Hematopoietic multipotent progenitor cell treated with erythropoietin and hydrocortisone succinate and interleukin-3 and kit ligand, for 17 days (in vitro differentiated cells): ENCODE measurements around the gene PRKCA.
"Not testable (repeated sequence)": the region's sequence is repeated elsewhere in the genome, so short reads cannot be mapped to it uniquely, and the experiment has no call there.

Source experiments
- DNase-seq: peaks from one replicate; pipeline ENCODE4 v3.0.0-alpha.2; 2015; ENCODE audit warnings: low spot score

PRKCA gene

DNA sequence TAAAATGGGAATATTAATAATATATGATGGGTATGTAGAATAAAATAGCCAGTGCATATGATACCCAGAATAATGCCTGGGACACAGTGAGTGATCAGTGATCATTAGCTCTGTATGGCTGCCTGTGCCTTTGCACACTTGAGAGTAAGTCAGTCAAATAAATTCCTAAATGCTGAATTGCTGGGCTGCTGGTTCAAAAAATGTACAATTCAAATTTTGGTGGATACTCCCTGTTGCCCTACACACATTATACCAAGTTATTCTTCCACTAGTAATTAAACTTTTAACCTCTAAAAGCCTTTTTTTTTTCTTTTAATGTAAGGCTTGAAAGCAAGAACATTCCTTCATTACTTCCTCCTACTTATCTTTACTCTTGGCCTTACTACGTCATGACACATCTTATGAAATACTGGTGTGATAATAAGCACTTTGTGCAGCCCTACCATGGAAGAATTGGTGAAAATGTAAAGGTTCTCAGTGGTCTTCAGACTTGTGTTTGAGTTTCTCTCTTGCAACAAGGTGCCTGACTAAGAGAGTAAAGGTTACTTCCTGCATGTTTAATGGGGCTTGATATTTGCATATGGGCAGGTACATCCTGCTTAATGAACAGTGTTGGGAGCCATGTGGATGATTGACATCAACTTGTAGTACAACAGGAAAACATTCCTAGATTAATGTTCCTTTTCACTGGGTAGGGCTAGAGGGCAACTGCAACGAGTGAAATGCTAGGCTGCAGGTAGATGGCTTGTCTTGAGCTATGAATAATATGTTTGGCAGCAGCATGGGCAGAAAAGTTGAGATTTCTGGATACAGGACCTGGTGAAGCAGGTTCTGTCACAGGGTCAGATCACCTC, 84.3 kb downstream of the PRKCA start:
- DNase-seq: no peak

DNA sequence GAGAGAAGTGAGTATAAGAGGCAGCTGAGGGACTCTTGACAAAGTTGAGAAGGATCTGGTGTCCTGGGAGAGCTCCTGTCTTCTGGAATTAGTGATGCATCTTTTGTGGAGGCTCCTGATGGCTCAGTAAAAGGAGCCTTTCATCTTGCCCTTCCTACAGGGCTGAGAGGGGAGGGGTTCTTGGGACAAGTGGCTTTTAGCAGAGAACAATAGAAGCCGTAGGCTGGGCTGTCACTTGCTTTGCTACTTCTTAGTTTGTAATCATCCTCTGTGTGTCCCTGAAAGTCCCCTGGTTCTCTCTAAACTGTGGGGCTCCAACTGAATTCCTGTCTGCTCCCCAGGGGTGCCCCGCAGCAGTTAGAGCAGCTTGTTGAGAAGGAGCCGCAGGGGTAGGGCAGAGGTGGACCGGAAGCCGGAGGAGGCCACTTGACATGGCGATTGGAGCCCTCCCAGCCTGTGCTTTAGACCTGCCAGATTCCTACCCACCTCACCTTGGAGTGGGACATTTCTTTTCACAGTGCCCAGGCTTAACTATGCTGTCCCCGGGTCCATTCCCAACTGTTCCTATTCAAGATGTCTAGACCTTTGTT, 85.1 kb downstream of the PRKCA start:
- no peak for DNase-seq

DNA sequence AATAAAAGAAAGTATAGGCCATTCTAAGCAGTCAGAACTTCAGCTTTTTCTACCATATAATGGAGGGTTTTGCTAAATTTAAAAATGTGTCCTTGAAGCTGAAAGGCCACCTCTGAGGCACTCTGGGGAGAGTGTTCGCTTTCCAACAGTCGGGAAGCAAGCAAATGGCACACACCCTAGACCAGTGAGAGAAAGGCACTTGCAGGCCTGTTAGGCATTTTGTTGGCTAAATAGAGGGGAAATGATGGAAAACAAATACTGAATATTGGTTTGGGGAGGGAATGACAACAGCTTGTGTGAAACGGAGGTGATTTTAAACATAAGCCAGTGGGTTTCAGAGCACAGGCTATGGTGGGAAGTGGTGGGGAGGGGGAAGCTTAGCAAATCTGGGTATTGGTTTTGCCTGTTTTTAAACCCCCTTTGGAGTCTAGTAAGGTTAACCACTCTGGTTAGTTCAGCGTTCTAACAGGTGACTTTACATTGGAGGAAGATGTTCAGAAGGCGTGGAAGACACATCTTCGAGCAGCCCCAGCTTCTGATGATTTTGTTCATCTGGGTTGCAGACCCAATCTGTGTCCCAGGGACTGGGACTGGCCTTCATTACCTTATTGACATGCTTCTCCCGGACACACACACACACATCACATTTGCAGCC, 90.5 kb downstream of the PRKCA start:
- DNase-seq: no peak

DNA sequence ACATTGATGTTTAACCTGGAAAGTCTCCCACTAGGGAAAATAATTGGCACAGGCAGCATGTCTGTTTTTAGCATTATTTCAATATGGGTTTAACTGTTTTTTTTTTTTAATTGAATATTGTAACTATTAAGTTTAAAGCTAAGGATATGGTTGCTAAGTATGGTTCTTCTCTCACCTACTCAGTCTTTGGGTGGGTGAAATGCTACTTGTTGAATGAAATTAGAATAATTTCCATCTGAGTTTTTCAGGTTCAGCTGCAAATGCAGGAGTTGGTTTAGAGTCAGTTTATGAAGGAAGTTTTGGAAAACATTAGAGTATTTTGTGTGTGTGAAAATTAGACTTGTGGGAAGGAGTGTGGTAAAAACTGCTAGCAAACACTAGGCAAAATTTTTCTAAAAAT, 93.5 kb downstream of the PRKCA start:
- no peak for DNase-seq

DNA sequence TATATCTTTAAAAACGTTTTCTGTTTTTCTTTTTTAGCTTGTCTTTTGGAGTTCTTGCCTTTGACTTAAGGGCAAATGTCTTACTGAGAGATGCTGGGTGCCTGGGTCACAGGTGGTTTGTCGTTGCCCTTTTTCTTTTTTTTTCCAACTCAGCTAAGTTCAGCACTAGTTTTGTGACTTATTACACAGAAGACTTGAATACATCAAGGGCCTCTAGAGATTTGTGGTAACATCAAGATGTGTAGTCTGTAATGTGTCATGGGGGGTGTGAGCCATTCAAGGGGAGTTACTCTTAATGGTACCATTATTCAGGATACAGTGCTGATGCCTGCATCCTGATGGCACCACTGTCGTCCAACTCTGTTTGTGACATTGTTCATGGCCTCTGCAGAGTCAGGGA, 95.1 kb downstream of the PRKCA start:
- DNase-seq: no peak

DNA sequence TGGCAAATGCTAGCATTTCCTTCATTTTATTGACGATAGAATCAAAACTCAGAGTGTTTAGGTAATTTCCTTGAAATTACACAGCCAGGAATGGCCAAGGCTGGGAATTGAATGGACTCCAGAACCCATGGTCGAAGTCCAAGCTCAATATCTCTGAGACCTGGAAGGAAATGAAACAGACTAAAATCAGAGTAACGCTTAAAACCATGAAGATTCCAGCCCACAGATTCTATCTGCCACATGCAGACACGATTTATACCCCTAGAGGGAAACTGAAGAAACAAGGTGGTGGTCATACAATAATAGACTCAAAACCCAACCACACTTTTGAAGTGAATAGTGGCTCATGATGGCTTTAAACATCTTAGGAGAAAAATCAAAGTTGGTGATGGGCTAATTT, 95.6 kb downstream of the PRKCA start:
- no peak for DNase-seq

DNA sequence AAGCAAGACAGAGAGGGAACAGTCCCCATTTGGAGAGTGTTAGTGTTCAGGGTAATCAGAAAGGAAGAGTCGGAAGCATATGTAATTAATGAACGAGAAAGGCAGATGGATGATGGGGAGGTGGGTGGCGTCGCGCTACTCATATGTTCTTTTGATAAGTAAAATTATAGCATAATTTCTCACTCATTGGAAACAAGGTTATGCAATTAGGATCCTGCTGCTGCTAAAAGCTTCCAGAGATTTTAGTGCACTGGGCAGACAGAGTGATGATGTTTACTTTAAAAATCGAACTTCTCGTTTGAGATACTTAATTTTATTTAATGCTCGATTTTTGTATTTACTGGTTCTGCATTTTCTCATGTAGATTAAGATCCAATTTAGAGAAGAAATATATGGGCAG, 96.2 kb downstream of the PRKCA start:
- DNase-seq: no peak

DNA sequence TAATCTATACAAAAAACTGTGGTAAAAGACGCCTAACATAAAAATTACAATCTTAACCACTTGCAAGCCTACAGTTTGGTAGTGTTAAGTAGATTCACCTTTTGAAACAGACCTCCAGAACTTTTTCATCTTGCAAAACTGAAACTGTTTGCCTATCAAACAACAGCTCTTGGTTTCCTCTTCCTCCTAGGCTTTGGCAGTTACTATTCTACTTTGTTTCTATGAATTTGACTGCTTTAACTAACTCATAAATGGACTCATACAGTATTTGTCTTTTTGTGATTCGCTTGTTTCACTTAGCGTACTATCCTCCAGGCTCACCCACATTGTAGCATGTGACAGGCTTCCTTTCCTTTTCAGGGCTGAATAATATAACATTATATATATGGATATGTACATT, 97.0 kb downstream of the PRKCA start:
- no peak for DNase-seq

DNA sequence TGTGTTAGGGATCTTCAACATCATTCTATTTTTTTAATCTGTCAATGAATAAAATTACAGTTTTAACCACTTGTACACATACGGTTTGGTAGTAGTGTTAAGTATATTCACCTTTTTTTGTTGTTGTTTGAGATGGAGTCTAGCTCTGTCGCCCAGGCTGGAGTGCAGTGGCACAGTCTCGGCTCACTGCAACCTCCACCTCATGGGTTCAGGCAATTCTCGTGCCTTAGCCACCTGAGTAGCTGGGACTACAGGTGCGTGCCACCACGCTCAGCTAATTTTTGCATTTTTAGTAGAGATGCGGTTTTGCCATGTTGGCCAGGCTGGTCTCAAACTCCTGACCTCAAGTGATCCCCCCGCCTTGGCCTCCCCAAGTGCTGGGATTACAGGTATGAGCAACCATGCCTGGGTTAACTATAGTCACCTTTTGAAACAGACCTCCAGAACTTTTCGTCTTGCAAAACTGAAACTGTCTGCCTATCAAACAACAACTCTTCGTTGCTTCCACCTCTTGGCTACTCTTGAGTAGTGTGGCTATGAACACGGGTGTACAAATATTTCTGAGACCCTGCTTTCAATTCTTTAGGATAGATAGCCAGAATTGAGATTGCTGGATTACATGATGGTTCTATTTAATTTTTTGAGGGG, 97.8 kb downstream of the PRKCA start:
- DNase-seq: not testable (repeated sequence)

DNA sequence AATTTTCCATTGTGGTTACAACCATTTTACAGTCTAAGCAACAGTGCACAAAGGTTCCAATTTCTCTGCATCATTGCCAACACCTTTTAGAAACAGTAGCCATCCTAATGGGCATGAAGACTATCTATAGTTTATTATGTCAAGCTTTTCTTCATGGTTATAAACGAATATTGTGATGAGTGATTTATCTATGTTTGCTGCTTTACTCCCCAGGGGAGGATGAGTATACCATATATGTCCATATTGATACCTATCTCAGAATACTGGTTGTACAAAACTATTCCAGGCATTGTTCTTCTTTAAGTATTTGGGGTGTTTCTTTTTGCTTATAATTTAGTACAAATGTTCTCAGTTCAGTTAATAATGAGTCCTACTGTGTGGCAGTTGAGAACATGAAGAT, 98.3 kb downstream of the PRKCA start:
- DNase-seq: no peak

DNA sequence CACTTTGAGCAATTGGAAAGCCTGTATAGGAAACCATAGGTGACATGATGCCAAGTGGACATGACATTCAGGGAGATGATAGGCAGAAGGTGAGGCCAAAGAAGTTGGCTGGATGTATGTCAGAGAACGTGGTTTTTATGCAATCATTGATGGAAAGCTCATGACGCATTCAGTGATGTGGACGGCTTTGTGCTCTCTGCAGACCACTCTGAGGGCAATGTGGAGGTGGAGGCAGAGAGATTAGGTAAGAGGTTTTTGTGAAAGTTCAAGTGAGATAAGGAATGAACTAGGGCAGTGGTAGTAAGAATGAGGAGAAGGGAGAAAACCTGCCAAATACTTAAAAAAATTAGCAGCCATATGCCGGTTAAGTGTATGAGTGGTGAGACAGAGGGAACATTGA, 99.0 kb downstream of the PRKCA start:
- DNase-seq: no peak

DNA sequence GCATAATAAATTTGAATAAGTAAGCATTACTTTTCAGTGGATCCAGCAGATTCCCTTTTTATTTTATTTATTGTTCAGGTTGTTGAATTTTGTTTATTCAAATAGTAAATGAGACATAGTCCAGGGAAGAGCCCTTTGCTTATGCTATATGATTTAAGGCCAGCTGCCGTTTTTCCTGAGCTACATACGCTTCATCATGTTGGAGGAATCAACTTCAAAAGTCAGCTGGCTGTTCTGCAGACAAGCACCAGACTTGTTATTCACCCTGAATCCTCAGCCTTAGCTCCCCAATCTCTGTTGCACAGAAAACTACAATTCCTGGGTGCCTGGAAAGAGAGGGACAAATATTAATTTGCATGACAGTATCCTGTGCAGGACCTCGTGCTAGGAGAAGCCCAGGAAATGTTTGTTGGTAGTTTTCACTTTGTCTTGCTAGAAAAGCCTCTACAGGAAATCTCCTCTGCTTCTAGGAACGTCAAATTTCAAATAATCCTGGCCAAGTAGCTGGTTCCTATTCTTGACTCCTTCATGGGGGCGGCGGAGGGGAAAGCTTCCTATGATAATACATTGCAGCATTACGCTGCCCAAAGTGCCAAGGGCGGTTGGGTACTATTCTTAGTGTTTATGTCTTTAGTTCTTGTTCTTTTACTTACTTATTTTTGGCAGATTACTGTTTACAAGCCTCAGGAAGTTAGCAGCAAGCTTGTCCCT, 101.6 kb downstream of the PRKCA start:
- no peak for DNase-seq

DNA sequence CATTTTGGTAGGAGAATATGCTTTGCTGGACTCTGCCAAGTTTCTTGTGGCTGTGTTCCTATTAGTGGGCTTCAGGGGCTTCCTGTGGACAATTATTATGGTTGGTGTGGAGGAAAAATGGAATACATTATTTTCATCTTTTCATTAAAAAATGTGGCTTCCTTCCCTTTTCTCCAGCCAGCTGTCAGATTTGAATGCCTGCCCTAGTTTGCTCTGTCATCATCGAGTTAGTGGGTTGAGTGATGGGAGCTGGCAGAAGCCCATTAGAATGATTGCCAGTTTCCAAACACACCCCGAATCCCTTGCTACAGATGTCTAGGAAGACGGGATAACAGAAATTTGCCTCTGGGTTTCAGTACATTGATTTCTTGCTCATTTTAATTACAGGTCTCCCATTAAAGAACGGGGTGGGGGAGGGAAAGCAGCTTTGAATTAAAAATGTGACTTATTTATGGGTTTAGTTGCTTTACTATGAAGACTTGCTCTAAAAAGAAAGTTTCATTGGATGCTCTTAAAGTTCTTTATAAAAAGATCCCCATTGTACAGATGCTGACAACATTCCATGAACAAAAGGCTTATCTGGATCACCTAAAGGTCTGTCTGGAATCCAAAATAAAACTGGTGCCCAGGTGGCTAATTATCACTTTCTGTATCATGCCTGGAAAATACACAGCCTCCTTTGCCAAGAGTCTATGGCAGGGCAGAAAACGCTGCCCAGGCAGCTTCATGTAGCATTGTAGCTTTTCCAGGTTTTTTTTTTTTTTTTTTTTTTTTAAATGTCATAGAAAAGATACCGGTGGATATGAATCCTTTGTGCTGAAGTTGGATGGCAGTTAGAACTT, 103.6 kb downstream of the PRKCA start:
- no peak for DNase-seq

DNA sequence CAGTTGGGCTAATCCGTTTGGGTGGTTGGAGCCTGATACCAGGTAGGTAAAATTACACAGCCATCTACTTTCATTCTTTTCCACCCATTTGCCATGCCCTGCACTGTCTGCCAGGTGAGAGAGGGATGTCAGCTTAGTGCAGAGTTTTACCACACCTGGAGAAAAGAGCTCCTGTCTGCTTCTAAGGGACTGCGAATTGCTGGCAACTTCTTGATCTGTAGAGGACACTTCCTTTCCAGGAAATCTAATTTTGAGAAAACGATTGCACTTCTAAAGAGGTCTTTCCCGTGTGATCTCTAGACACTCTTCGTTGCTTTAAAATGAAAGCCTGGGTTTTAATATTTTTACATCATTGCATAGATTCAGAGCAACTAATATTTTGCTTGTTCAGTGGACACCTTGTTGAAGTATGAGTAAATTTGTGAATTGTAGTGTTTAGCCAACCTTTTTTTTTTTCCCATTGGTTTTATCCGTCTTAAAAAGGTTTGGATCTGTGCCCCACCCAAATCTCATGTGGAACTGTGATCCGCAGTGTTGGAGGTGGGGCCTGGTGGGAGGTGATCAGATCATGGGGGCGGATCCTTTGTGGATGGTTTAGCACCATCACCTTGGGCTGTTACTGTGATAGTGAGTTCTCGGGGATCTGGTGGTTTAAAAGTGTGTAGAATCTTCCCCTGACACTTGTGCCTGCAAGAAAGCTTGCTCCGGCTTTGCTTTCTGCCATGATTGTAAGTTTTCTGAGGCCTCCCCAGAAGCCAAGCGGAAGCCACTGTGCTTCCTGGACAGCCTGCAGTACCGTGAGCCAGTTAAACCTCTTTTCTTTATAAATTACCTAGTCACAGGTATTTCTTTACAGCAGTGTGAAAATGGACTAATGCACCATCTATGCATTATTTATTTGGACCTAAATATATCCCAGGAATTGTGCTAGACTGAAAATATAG, 104.6 kb downstream of the PRKCA start:
- DNase-seq: no peak

DNA sequence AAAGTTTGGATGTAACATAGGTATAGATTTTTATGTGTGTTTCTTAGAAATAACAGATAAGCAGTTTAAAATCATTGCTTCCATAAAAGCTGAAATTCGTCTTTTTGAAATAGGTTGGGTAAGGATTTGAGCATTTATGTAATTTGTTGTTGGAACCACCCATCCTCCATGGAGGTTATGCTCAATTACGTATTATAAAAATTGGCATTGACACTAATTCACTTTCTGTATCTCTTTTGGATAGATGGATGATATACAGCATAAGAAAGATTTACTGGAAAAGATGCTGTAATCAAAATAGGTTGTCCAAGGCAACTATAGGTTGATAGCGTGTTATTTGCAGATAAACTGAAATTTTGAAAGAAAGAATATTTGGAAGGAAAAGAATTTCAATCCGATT, 105.5 kb downstream of the PRKCA start:
- DNase-seq: no peak

DNA sequence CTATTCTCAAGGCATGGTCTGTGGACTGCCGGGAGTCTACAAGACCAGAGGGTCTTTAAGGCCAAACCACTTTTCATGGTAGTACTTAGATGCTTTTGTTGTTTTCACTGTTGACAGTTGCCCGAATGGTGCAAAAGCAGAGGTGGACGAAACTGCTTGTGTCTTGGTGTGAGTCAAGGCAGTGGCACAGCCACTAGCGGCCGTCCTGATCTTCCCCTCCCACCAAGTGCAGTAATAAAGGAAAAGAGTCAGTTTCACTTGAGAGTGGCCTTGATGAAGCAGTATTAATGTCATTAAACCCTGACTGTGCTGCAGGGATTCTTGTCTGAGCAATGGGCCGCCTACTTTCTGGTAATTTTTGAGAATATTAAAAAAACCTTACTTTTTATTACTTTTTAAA, 109.1 kb downstream of the PRKCA start:
- DNase-seq: no peak

DNA sequence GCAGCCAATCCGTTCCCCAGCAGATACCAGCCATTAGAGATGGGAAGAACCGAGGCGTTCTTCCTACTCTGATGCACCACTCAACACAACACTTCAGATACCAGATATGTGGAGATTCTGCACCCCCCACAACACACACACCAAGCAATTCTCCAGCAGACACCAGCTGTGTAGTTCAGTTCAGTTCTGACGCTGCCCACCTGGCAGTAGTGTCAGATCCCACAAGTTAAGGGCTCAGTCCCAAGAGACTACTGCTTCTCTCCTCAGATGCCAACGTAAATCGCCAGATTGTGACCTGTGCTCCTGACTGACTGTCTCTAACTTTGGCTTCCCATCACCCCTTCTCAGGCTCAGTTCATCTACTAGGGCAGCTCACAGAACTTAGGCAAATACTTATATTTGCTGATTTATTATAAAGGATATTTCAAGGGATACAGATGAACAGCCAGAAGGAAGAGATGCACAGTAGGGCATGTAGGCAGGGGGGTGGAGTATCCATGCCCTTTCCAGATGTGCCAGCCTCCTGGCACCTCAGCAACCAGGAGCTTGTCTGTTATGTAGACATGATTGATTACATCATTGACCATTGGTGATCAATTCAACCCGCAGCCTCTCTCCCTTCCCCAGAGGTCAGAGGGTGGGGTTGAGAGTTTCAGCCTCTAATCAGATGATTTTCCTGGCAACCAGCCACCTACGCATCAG, 110.6 kb downstream of the PRKCA start:
- no peak for DNase-seq

DNA sequence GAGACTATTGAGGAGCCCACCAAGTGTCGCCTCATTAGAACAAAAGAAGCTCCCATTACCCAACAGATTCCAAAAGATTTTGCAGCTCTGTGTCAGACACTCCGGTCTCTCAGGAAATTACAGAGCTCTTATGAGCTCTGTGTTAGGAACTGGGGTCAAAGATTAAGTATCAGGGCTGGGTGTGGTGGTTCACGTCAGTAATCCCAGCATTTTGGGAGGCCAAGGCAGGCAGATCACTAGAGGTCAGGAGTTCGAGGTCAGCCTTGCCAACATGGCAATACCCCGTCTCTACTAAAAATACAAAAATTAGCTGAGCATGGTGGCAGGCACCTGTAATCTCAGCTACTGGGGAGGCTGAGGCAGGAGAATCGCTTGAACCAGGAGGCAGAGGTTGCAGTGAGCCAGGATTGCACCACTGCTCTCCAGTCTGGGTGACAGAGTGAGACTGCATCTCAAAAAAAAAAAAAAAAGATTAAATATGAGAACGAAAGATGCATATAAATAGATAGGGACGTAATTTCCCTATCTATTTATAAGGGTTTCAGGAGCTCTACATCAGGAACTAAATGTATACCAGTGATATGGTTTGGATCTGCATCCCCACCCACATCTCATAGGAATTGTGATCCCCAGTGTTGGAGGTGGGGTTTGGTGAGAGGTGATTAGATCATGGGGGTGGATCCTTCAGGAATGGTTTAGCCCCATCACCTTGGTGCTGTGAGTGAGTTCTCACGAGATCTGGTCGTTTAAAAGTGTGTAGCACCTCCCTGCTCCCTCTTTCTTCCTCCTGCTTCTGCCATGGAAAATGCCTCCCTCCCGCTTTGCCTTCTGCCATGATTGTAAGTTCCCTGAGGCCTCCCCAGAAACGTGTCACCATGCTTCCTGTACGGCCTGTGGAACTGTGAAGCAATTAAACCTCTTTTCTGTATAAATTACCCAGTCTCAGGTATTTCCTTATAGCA, 111.4 kb downstream of the PRKCA start:
- DNase-seq: no peak
